LNCaP clone FGC (cell line): ENCODE measurements around the gene ISM1.

Experiments used
- DNase-seq: peaks from one replicate; pipeline ENCODE4 v3.0.0-alpha.2; 2011; ENCODE audit warnings: low read depth
- H3K4me3 ChIP-seq: 2 replicates; pipeline ENCODE4 v1.5.1; 2011; ENCODE audit warnings: mild to moderate bottlenecking, low read depth, low read length, control low read depth
- TF ChIP-seq, protein P1 (sequence below): IDR thresholded peaks from 2 replicates; pipeline ENCODE4 v1.5.1; 2012; ENCODE audit warnings: mild to moderate bottlenecking; ENCODE audit not compliant: control insufficient read depth, insufficient read depth; ENCODE audit errors: extremely low read depth

ISM1 gene

DNA sequence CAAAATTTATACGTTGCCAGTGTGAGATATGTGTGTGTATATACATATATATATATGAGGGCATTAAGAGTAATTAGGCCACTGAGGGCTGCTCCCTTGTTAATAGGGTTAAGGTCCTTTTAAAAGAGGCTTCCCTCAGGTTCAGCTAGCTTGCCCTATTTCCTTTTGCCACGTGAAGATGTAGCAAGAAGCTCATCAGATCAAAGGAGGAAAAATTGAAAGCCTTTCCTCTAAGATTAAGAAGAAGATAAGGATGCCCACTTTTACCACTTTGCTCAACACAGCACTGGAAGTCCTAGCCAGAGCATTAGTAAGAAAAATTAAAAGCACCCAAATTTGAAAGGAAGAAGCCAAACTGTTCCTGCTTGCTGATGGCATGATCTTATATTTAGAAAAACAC lies 33.2 kb upstream of the ISM1 start:
- DNase-seq: no peak
- no peak overlapping the region for H3K4me3 ChIP-seq
- TF ChIP-seq, protein P1, sequence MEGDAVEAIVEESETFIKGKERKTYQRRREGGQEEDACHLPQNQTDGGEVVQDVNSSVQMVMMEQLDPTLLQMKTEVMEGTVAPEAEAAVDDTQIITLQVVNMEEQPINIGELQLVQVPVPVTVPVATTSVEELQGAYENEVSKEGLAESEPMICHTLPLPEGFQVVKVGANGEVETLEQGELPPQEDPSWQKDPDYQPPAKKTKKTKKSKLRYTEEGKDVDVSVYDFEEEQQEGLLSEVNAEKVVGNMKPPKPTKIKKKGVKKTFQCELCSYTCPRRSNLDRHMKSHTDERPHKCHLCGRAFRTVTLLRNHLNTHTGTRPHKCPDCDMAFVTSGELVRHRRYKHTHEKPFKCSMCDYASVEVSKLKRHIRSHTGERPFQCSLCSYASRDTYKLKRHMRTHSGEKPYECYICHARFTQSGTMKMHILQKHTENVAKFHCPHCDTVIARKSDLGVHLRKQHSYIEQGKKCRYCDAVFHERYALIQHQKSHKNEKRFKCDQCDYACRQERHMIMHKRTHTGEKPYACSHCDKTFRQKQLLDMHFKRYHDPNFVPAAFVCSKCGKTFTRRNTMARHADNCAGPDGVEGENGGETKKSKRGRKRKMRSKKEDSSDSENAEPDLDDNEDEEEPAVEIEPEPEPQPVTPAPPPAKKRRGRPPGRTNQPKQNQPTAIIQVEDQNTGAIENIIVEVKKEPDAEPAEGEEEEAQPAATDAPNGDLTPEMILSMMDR: no peak

- no peak for DNase-seq
- TF ChIP-seq, protein P1: no peak
- H3K4me3 ChIP-seq: no peak overlapping the region
These were observed 21.8 kb upstream of the ISM1 start for GRCh38 chr20:13199279-13199678.

GRCh38 chr20:13200767-13201500 lies 20.1 kb upstream of the ISM1 start:
- TF ChIP-seq, protein P1: no peak
- H3K4me3 ChIP-seq: no peak overlapping the region
- no peak for DNase-seq

GRCh38 chr20:13202565-13202964 lies 18.5 kb upstream of the ISM1 start:
- no peak for DNase-seq
- TF ChIP-seq, protein P1: no peak
- H3K4me3 ChIP-seq: no peak overlapping the region

DNA sequence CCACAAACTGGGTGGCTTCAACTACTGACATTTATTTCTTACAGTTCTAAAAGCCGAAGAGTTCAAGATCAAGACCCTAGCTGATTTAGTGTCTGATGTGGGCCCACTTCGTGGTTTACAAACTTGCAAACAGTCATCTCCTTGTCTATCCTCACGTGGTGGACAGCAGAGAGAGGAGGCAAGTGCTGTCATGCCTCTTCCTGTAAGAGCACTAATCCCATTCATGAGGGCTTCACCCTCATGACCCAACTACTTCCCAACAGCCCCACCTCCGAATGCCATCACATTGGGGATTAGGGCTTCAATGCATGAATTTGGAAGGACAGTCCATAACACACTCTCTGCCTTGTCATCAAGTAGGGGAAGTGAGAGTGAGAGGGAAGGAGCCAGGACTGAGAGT lies 15.6 kb upstream of the ISM1 start:
- TF ChIP-seq, protein P1: no peak
- no peak for DNase-seq
- no peak overlapping the region for H3K4me3 ChIP-seq

GRCh38 chr20:13205848-13206434 lies 15.1 kb upstream of the ISM1 start:
- DNase-seq: no peak
- TF ChIP-seq, protein P1: no peak
- no peak overlapping the region for H3K4me3 ChIP-seq
